T-helper 17 cell (primary cell): Measurements from ENCODE around the gene ALKBH7. TPM values are rescaled to one million over a fixed set of nuclear protein-coding genes. Genes with fewer than 3 reads are reported as not detected.
A peak's percentile ranks its signal among the peaks of the same experiment; 100 is the strongest.
"Not testable (repeated sequence)": the region's sequence is repeated elsewhere in the genome, so short reads cannot be mapped to it uniquely, and the experiment has no call there.

Experiments used
- ATAC-seq: fragments of 150-1000 bp; cut with Tn5 transposase; 2 replicates; pipeline ENCODE4 v1.10.0; 2021; ENCODE audit warnings: mild to moderate bottlenecking, moderate library complexity
- DNase-seq, 3 donors: peaks; one replicate each; pipeline versions ENCODE4 v3.0.0 to v3.0.0-alpha.2; 2020 to 2021
- H3K9me3 ChIP-seq: one replicate; pipeline ENCODE4 v1.7.0; 2013; ENCODE audit warnings: low read length, mild to moderate bottlenecking; ENCODE audit not compliant: control insufficient read depth, poor library complexity, severe bottlenecking
- H3K27ac Mint-ChIP-seq: one replicate; pipeline ENCODE4 v1.8.0; 2022; ENCODE audit warnings: mild to moderate bottlenecking, moderate library complexity, mixed read lengths
- H3K27me3 Mint-ChIP-seq: one replicate; pipeline ENCODE4 v1.8.0; 2022; ENCODE audit warnings: mixed read lengths
- H3K36me3 Mint-ChIP-seq: one replicate; pipeline ENCODE4 v1.8.0; 2022; ENCODE audit warnings: low read depth, mixed read lengths
- H3K4me1 Mint-ChIP-seq: one replicate; pipeline ENCODE4 v1.8.0; 2022; ENCODE audit warnings: mild to moderate bottlenecking, mixed read lengths
- H3K4me3 Mint-ChIP-seq: one replicate; pipeline ENCODE4 v1.8.0; 2022; ENCODE audit warnings: mild to moderate bottlenecking, moderate library complexity, mixed read lengths
- total RNA-seq, 4 donors: library from RNA in 2 of 4; stranded (reverse) in 2 of 4; gene quantifications; one replicate each; pipeline ENCODE4 v1.2.3 and lab custom pipeline; 2022 to 2026

Gene ALKBH7
- total RNA-seq, 2 donors from 2014 or later, result 44.1 to 47.6 TPM

DNA sequence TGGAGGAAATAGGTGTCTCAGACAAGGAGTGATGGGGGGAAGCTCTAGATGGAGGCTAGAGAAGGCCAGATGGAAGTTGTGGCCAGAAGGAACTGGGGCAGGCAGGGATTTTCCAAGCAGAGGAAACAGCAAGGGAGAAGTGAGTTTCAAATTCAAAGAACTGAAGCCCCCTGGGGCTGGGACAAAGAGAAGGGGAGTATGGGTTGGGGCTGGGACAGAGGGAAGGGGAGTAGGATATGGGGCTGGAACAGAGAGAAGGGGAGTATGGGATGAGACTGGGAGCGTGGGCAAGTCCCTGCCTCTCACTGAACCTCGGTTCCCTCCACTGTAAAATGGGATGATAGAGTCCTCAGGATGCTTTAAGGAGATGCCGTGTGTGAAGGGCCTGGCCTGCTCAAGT lies 22.2 kb downstream of the ALKBH7 start:
- DNase-seq (no peak), ATAC-seq (no peak)
- H3K9me3 ChIP-seq, result no peaks in the 10 kb centered on the region
- peaks cover 19% of the 10 kb centered on the region for H3K4me1 Mint-ChIP-seq
- H3K4me3 Mint-ChIP-seq, result peak overlapping the region; percentile 65
- no peak overlapping the region for H3K27ac Mint-ChIP-seq
- no peaks in the 10 kb centered on the region for H3K27me3 Mint-ChIP-seq
- no peaks in the 10 kb centered on the region for H3K36me3 Mint-ChIP-seq

DNA sequence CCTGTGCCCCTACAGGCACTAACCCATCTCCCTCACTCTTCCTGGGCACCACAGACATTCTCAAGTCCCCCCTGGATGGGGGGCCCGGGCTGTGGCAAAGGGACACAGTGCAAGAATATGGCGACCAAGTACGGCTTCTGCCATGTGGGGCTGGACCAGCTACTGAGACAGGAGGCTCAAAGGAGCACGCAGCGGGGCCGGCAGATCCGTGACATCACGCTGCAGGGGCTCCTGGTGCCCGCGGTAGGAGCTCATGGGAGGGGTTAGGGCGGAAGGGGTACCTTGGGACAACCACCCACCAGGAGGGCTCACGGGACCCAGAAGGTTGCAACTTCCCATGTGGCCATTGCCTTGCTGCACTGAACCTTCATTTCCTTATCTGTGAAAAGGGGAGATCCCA lies 23.7 kb downstream of the ALKBH7 start:
- Mint-ChIP-seq H3K36me3 (no peaks in the 10 kb centered on the region), H3K27me3 (no peaks in the 10 kb centered on the region), H3K4me1 (peaks cover 16% of the 10 kb centered on the region), H3K27ac (no peak overlapping the region), H3K4me3 (no peak overlapping the region)
- DNase-seq (no peak), ATAC-seq (no peak)
- H3K9me3 ChIP-seq, result no peaks in the 10 kb centered on the region

DNA sequence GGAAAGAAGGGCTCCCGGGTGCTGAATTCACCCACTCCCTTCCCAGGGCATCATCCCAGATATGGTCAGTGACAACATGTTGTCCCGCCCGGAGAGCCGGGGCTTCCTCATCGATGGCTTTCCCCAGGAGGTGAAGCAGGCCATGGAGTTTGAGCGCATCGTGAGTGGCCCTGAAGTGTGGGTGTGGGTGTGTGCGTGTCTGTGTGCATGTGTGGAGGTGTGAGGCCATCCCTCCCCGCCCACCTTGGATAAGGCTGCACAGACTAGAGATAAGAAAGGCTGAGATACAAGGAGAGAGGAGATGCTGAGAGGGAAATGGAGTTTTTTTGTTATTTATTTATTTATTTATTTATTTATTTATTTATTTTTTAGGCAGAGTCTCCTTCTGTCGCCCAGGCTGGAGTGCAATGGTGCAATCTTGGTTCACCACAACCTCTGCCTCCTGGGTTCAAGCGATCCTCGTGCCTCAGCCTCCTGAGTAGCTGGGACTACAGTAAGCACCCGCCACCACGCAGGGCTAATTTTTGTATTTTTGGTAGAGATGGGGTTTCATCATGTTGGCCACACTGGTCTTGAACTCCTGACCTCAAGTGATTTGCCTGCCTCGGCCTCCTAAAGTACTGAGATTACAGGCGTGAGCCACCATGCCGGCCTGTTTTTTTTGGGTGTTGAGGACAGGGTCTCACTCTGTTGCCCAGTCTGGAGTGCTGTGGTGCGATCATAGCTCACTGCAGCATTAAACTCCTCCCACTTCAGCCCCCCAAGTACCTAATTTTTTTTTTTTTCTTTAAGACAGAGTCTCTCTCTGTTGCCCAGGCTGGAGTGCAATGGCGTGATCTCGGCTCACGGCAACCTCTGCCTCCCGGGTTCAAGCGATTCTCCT lies 27.7 kb downstream of the ALKBH7 start:
- DNase-seq, ATAC-seq, H3K27me3 Mint-ChIP-seq, H3K4me1 Mint-ChIP-seq, H3K27ac Mint-ChIP-seq, H3K36me3 Mint-ChIP-seq, H3K4me3 Mint-ChIP-seq, H3K9me3 ChIP-seq: not testable (repeated sequence)

DNA sequence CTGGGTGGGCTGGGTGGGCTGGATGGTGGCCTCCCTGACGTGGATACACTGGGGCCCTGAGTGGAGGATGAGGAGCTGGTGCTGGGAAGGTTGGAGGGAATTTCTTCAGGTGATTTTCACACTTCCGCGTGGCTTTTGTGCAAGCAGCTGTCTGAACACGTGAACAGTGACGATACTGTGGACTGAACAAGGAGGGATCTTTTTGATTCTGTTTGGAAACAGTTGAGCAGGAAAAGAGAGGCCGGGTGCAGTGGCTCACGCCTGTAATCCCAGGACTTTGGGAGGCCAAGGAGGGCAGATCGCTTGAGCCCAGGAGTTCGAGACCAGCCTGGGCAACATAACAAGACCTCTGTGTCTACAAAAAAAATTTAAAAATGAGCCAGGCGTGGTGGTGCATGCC lies 29.5 kb downstream of the ALKBH7 start:
- peaks cover 2% of the 10 kb centered on the region for H3K4me1 Mint-ChIP-seq
- ATAC-seq (no peak), DNase-seq (no peak)
- H3K4me3 Mint-ChIP-seq, result no peak overlapping the region
- H3K9me3 ChIP-seq, result no peaks in the 10 kb centered on the region
- H3K27ac Mint-ChIP-seq, result no peak overlapping the region
- H3K27me3 Mint-ChIP-seq, result no peaks in the 10 kb centered on the region
- H3K36me3 Mint-ChIP-seq, result no peaks in the 10 kb centered on the region

DNA sequence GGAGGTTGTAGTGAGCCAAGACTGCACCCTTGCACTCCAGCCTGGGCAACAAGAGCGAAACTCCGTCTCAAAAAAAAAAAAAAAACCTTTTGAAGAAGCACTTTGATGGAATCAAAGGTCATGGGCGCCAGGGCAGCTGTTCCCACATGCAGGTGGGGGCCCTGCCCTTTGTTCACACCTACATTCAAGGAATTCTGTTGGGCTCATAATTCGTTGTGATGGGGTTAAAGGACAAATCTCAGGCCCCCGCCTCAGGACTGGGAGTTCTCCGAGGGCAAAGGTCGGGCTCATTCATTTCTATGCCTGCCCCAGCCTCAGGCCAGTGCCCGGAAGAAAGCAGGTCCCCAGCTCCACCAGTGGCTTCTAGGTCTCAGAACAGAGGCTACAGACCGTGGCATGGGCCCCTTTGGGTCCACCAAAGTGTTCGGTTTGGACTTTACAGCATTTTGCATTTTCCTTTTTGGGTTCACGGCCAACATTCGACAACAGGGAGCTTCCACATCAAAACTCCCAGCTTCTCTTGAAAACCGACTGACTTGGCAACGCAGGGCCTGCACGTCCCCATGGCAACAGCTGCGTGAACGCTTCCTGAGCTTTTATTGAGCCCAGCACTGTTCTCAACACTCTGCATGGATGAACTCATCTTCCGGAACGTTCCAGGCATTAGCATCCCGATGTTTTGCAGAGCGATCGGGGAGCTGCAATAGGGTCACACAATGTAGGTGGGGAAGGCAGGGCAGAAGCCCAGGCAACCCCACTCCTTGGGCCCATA lies 30.4 kb downstream of the ALKBH7 start:
- Mint-ChIP-seq H3K36me3 (no peaks in the 10 kb centered on the region), H3K27me3 (no peaks in the 10 kb centered on the region), H3K4me1 (peaks cover 2% of the 10 kb centered on the region), H3K27ac (no peak overlapping the region), H3K4me3 (no peak overlapping the region)
- ATAC-seq (no peak), DNase-seq (no peak)
- no peaks in the 10 kb centered on the region for H3K9me3 ChIP-seq

DNA sequence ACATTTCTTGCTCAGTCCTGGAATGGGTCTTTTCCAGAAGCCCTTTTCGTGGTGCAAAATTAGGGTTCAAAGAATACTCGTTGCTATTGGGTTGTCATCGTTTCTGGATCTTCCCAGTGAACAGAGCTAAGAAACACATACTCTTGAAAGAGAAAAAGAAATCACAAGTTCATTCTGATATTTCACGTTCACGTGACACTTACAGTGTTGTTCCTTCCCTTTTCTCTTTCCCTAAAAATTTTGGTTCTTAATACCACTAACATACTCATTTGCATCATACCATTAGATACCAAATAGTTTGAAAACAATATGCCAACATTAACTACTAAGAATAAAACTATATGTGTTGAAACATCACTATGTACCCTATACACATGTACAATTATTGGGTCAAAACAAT lies 33.8 kb downstream of the ALKBH7 start:
- Mint-ChIP-seq H3K4me3 (no peak overlapping the region), H3K27ac (peak overlapping the region; percentile 77), H3K36me3 (no peaks in the 10 kb centered on the region), H3K4me1 (peaks cover 2% of the 10 kb centered on the region), H3K27me3 (no peaks in the 10 kb centered on the region)
- DNase-seq, result no peak
- H3K9me3 ChIP-seq, result no peaks in the 10 kb centered on the region
- no peak for ATAC-seq

DNA sequence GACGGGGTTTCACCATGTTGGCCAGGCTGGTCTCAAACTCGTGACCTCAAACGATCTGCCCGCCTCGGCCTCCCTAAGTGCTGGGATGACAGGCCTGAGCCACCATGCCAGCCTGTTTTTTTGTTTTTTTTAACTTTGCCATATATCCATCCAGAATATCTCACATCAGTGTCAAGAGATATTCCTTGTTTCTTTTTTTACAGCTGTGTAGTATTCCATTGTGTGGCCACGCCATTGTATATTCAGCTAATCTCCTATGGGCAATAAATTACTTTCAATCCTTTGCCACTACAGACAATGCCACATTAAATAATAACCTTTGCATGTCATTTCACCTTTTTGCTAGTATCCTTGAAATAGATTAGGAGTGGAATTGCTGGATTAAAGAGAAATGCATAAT lies 36.8 kb downstream of the ALKBH7 start:
- Mint-ChIP-seq H3K4me1 (no peaks in the 10 kb centered on the region), H3K27me3 (no peaks in the 10 kb centered on the region), H3K27ac (no peak overlapping the region), H3K36me3 (no peaks in the 10 kb centered on the region), H3K4me3 (no peak overlapping the region)
- no peak for ATAC-seq
- H3K9me3 ChIP-seq, result no peaks in the 10 kb centered on the region
- DNase-seq, result no peak

DNA sequence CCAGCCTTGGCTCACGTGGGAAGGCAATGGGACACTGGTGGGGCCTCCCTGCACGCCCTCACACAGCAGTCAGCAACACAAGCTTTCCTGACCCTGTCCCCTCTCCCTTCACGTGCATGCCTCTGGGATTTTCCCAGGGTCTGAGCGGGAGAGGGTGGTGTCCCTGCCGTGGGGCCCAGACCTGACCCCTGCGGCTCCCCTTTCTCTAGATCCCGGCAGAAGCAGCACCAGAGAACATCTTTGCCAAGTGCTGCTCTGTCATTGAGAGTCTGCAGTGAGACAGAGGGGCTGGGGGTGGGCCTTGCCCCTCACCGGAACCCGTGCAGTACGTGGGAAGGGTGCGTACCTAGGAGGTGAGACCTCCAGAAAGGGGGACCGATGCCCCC lies 39.5 kb downstream of the ALKBH7 start:
- Mint-ChIP-seq H3K4me3 (no peak overlapping the region), H3K27me3 (no peaks in the 10 kb centered on the region), H3K27ac (peak overlapping the region; percentile 24), H3K36me3 (peaks cover 2% of the 10 kb centered on the region), H3K4me1 (no peaks in the 10 kb centered on the region)
- ATAC-seq (peak; percentile 11), DNase-seq (no peak)
- no peaks in the 10 kb centered on the region for H3K9me3 ChIP-seq

DNA sequence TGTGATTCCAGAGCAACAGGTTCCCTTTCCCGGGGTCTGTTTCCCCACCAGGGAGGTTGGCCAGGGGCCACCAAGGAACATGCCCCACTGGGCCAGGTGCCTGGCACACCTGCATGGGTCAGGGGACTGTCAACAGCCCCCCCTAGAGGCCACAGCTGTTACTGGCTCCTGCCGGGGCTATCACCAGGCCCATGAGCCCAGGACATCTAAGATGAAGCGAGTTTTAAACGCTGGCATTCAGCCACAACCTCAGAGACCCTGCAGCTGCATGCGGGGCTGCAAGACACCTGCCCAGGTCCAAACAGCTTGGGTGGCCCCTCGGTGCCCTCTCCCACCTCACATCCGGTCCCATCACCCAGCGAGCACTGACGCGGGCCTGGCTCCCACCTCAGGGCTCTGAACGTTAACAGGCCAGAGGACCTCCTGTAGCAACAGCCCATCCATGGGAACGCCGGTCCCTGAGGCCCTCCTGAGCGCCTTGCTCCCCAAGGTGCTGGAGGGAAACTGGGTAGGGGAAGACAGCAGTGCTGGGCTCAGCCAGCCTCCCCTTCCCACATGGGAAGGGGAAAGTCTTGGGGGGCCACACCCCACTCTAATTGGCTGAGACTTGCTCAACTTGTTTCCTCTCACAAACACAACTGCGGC lies 40.0 kb downstream of the ALKBH7 start:
- peak in 1 of 3 donors; percentile 44 for DNase-seq
- Mint-ChIP-seq H3K27me3 (no peaks in the 10 kb centered on the region), H3K27ac (peak overlapping the region; percentile 24), H3K36me3 (peaks cover 2% of the 10 kb centered on the region), H3K4me3 (no peak overlapping the region), H3K4me1 (no peaks in the 10 kb centered on the region)
- ATAC-seq, result peak; percentile 74
- no peaks in the 10 kb centered on the region for H3K9me3 ChIP-seq

DNA sequence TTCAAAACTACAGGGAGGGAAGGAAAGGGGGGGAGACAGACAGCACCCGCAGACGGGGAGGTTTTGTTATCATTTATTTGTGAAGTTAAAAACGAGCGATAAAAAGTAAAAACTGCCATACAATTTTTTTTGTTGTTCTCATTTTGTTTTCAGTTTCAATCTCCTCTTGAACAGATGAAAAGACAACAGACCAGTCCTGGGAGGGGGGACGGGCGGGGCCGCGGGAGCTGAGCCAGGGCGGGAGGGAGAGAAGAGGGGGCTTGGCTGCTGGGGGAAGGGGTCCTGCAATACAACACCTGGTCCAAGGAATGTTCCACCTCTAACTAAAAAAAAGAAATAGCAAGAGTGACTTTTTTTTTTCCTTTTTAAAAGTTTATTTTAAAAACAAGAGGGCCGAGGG lies 40.7 kb downstream of the ALKBH7 start:
- H3K27ac Mint-ChIP-seq, result no peak overlapping the region
- ATAC-seq (no peak), DNase-seq (no peak)
- no peak overlapping the region for H3K4me3 Mint-ChIP-seq
- H3K27me3 Mint-ChIP-seq, result no peaks in the 10 kb centered on the region
- no peaks in the 10 kb centered on the region for H3K9me3 ChIP-seq
- H3K4me1 Mint-ChIP-seq, result no peaks in the 10 kb centered on the region
- peaks cover 2% of the 10 kb centered on the region for H3K36me3 Mint-ChIP-seq

DNA sequence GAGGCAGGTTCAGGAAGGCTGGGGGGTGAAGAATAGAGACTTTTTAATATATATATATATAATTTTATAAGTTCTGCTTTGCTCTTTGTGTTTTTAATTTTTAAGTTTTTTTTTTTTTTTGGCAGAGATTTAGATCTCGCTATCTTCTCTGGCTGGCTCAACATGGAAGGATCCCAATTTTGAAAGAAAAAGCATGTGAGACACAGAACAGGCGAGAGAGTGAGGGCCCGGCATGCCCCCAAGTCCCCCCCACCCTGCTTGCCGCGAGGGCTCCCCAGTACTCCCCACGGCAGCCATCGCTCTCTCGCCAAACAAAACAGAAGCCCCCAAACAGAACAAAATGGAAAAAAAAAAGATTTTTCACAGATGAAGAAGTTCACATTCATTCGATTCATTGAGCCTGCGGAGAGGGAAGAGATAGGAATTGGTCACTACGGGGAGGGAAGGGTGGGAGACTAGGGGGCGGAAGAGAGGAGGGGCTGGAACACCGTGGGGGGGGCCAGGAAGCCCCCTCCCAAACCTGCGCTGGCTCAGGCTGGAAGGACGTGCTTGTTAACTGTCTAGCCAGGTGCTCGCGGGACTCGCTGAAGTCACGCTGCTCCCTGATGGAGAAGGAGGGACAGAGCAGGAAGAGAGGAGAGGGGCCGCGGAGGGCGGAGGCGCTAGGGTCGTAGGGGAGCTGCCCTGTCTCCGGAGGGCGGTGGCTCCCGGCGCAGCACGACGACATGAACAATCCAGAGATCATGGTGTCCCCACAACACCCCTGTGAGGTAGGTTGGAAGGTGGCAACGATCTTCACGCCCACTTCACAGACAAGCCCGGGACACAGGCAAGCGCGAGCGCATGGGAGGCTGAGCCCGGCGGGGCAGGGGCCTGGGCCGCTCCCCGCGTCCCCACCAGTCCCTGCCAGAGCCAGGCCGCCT lies 41.4 kb downstream of the ALKBH7 start:
- ATAC-seq, result no peak
- Mint-ChIP-seq H3K4me3 (no peak overlapping the region), H3K4me1 (no peaks in the 10 kb centered on the region), H3K36me3 (peaks cover 2% of the 10 kb centered on the region), H3K27me3 (no peaks in the 10 kb centered on the region), H3K27ac (no peak overlapping the region)
- no peaks in the 10 kb centered on the region for H3K9me3 ChIP-seq
- no peak for DNase-seq

DNA sequence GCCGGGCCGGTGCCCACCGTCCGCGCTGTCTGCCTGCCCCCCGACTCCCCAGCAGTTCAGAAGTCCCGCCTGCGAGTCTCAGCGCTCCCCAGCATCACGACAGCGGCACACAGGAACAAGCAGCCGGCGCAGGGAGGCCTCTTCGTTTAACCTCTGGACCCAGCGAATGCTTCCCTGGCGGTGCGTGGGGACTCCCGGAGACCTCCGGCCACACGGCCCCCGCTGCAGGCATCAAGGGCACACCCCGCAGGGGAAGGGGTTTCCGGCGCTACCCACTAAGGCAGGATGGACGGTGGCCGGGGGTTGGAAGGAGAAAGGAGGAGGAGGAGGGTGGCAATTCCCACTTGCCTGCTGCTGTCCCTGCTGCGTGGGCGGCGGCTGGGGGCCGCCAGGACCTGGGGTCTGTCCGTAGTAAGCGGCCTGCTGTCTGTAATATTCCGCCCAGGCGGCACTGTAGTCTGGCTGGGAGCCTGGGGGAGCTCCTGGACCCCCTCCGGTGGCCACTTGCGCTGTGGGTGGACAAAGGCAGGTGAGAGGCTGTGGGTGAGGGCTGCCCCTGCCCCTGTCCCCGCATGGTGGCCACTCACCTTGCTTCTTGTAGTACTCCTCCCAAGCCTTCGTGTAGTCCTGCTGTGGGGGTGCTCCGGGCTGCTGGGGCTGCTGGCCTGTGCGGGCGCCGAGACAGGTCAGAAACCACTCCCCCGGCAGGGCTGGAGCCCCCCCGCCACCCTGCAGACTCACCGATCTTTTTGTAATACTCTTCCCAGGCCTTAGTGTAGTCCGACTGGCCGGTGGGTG lies 42.4 kb downstream of the ALKBH7 start:
- no peaks in the 10 kb centered on the region for H3K27me3 Mint-ChIP-seq
- H3K4me3 Mint-ChIP-seq, result no peak overlapping the region
- H3K27ac Mint-ChIP-seq, result no peak overlapping the region
- DNase-seq (no peak), ATAC-seq (peak; percentile 9)
- H3K36me3 Mint-ChIP-seq, result peaks cover 2% of the 10 kb centered on the region
- H3K4me1 Mint-ChIP-seq, result no peaks in the 10 kb centered on the region
- H3K9me3 ChIP-seq, result no peaks in the 10 kb centered on the region
